ENCODE measurements around the gene CAPN5.
A peak's percentile ranks its signal among the peaks of the same experiment; 100 is the strongest.

CAPN5 gene

GRCh38 chr11:77118971-77119370 lies 52.2 kb downstream of the CAPN5 start:
- DNase-seq (ENCODE audit: low spot score) = no peak

- no peak for DNase-seq (ENCODE audit: low spot score)
Observed at GRCh38 chr11:77119531-77119936, 52.8 kb downstream of the CAPN5 start.

- no peak for DNase-seq (ENCODE audit: low spot score)
Observed at GRCh38 chr11:77120571-77120970, 53.8 kb downstream of the CAPN5 start.

GRCh38 chr11:77121096-77121640 lies 54.4 kb downstream of the CAPN5 start:
- no peak for DNase-seq (ENCODE audit: low spot score)

GRCh38 chr11:77121876-77122575 lies 55.3 kb downstream of the CAPN5 start:
- no peak for DNase-seq (ENCODE audit: low spot score)

- no peak for DNase-seq (ENCODE audit: low spot score)
Observed at GRCh38 chr11:77122576-77123212, 55.9 kb downstream of the CAPN5 start.

GRCh38 chr11:77123591-77123990 lies 56.8 kb downstream of the CAPN5 start:
- no peak for DNase-seq (ENCODE audit: low spot score)

- no peak for DNase-seq (ENCODE audit: low spot score)
Observed at GRCh38 chr11:77124041-77124440, 57.3 kb downstream of the CAPN5 start.

- DNase-seq (ENCODE audit: low spot score) = no peak
Observed at GRCh38 chr11:77124488-77124887, 57.7 kb downstream of the CAPN5 start.

- DNase-seq (ENCODE audit: low spot score) = no peak
Observed at GRCh38 chr11:77125191-77125590, 58.4 kb downstream of the CAPN5 start.

GRCh38 chr11:77125695-77126094 lies 58.9 kb downstream of the CAPN5 start:
- DNase-seq (ENCODE audit: low spot score) = no peak

GRCh38 chr11:77126156-77126775 lies 59.5 kb downstream of the CAPN5 start:
- DNase-seq (ENCODE audit: low spot score) = no peak

- DNase-seq (ENCODE audit: low spot score) = no peak
Observed at GRCh38 chr11:77126861-77127234, 60.1 kb downstream of the CAPN5 start.

GRCh38 chr11:77127235-77127911 lies 60.6 kb downstream of the CAPN5 start:
- DNase-seq (ENCODE audit: low spot score) = peak; percentile 80

GRCh38 chr11:77127920-77128691 lies 61.3 kb downstream of the CAPN5 start, which contains the start of gene MYO7A:
MYO7A (plus strand) TSS chr11:77128246; CDS start chr11:77130635, 2,389 bp downstream.
- DNase-seq (ENCODE audit: low spot score) = peak; percentile 79

- no peak for DNase-seq (ENCODE audit: low spot score)
Observed at GRCh38 chr11:77129069-77129841, 62.5 kb downstream of the CAPN5 start.

- no peak for DNase-seq (ENCODE audit: low spot score)
Observed at GRCh38 chr11:77129842-77130756, 63.3 kb downstream of the CAPN5 start.

GRCh38 chr11:77130763-77131513 lies 64.2 kb downstream of the CAPN5 start:
- no peak for DNase-seq (ENCODE audit: low spot score)

- no peak for DNase-seq (ENCODE audit: low spot score)
Observed at GRCh38 chr11:77131560-77131959, 64.8 kb downstream of the CAPN5 start.
